Dendritic cell treated with granulocyte-macrophage colony-stimulating factor and Interleukin-4, amounts not matched to agents 40 ng/mL and 50 ng/mL, for 4 days (primary cell): ENCODE measurements around the gene SEPTIN5.

Experiments used
- H3K27ac Mint-ChIP-seq: one replicate; pipeline ENCODE4 v1.8.0; 2022; ENCODE audit warnings: mild to moderate bottlenecking, mixed read lengths
- H3K27me3 Mint-ChIP-seq: one replicate; pipeline ENCODE4 v1.8.0; 2022; ENCODE audit warnings: mild to moderate bottlenecking, mixed read lengths
- H3K36me3 Mint-ChIP-seq: one replicate; pipeline ENCODE4 v1.8.0; 2022; ENCODE audit warnings: low read depth, mixed read lengths
- H3K4me1 Mint-ChIP-seq: one replicate; pipeline ENCODE4 v1.8.0; 2022; ENCODE audit warnings: low read depth, mixed read lengths
- H3K4me3 Mint-ChIP-seq: one replicate; pipeline ENCODE4 v1.8.0; 2022; ENCODE audit warnings: mild to moderate bottlenecking, moderate library complexity, mixed read lengths
- H3K9me3 Mint-ChIP-seq: one replicate; pipeline ENCODE4 v1.8.0; 2022; ENCODE audit warnings: mixed read lengths
- intact Hi-C: fragments of 100-400 bp; cut with micrococcal nuclease; formaldehyde crosslinking; loops from one replicate; pipeline ENCODE4 v1.15.0; 2022

The SEPTIN5 gene

GRCh38 chr22:19744350-19745006, 30.2 kb downstream of the SEPTIN5 start:
- H3K36me3 Mint-ChIP-seq: no peaks in the 10 kb centered on the region
- intact Hi-C loops: no loop called here
- no peak overlapping the region for H3K4me3 Mint-ChIP-seq
- H3K27ac Mint-ChIP-seq: no peak overlapping the region
- peaks cover 5% of the 10 kb centered on the region for H3K27me3 Mint-ChIP-seq
- no peaks in the 10 kb centered on the region for H3K9me3 Mint-ChIP-seq
- no peaks in the 10 kb centered on the region for H3K4me1 Mint-ChIP-seq

- H3K36me3 Mint-ChIP-seq: no peaks in the 10 kb centered on the region
- no peaks in the 10 kb centered on the region for H3K9me3 Mint-ChIP-seq
- intact Hi-C loops: no loop called here
- H3K4me1 Mint-ChIP-seq: no peaks in the 10 kb centered on the region
- no peak overlapping the region for H3K27ac Mint-ChIP-seq
- no peak overlapping the region for H3K4me3 Mint-ChIP-seq
- peaks cover 6% of the 10 kb centered on the region for H3K27me3 Mint-ChIP-seq
Observed at GRCh38 chr22:19745155-19746101, 31.1 kb downstream of the SEPTIN5 start.

GRCh38 chr22:19746726-19747125, 32.4 kb downstream of the SEPTIN5 start:
- no peaks in the 10 kb centered on the region for H3K36me3 Mint-ChIP-seq
- H3K4me3 Mint-ChIP-seq: no peak overlapping the region
- H3K27me3 Mint-ChIP-seq: peaks cover 15% of the 10 kb centered on the region
- H3K9me3 Mint-ChIP-seq: no peaks in the 10 kb centered on the region
- intact Hi-C loops: no loop called here
- H3K4me1 Mint-ChIP-seq: no peaks in the 10 kb centered on the region
- no peak overlapping the region for H3K27ac Mint-ChIP-seq

- Mint-ChIP-seq H3K4me1 (no peaks in the 10 kb centered on the region), H3K27ac (no peak overlapping the region), H3K9me3 (no peaks in the 10 kb centered on the region), H3K36me3 (no peaks in the 10 kb centered on the region), H3K27me3 (peaks cover 22% of the 10 kb centered on the region), H3K4me3 (no peak overlapping the region)
- intact Hi-C loops: no loop called here
Observed at GRCh38 chr22:19747551-19747950, 33.2 kb downstream of the SEPTIN5 start.

- Mint-ChIP-seq H3K9me3 (no peaks in the 10 kb centered on the region), H3K36me3 (no peaks in the 10 kb centered on the region), H3K4me1 (no peaks in the 10 kb centered on the region), H3K27me3 (peaks cover 28% of the 10 kb centered on the region), H3K4me3 (no peak overlapping the region), H3K27ac (no peak overlapping the region)
- intact Hi-C loops: no loop called here
Observed at GRCh38 chr22:19748139-19748538, 33.8 kb downstream of the SEPTIN5 start.

- intact Hi-C loops: no loop called here
- H3K27ac Mint-ChIP-seq: no peak overlapping the region
- peaks cover 38% of the 10 kb centered on the region for H3K27me3 Mint-ChIP-seq
- H3K9me3 Mint-ChIP-seq: no peaks in the 10 kb centered on the region
- no peaks in the 10 kb centered on the region for H3K36me3 Mint-ChIP-seq
- H3K4me3 Mint-ChIP-seq: no peak overlapping the region
- H3K4me1 Mint-ChIP-seq: no peaks in the 10 kb centered on the region
Observed at GRCh38 chr22:19748991-19749664, 34.8 kb downstream of the SEPTIN5 start.

GRCh38 chr22:19749876-19750275, 35.6 kb downstream of the SEPTIN5 start:
- H3K36me3 Mint-ChIP-seq: no peaks in the 10 kb centered on the region
- intact Hi-C loops: no loop called here
- no peaks in the 10 kb centered on the region for H3K4me1 Mint-ChIP-seq
- no peak overlapping the region for H3K4me3 Mint-ChIP-seq
- no peak overlapping the region for H3K27ac Mint-ChIP-seq
- H3K27me3 Mint-ChIP-seq: peaks cover 46% of the 10 kb centered on the region
- no peaks in the 10 kb centered on the region for H3K9me3 Mint-ChIP-seq

GRCh38 chr22:19750507-19751490, 36.5 kb downstream of the SEPTIN5 start:
- H3K9me3 Mint-ChIP-seq: no peaks in the 10 kb centered on the region
- peaks cover 54% of the 10 kb centered on the region for H3K27me3 Mint-ChIP-seq
- peaks cover 3% of the 10 kb centered on the region for H3K4me1 Mint-ChIP-seq
- no peak overlapping the region for H3K27ac Mint-ChIP-seq
- no peak overlapping the region for H3K4me3 Mint-ChIP-seq
- no peaks in the 10 kb centered on the region for H3K36me3 Mint-ChIP-seq
- intact Hi-C loops: no loop called here

- no peaks in the 10 kb centered on the region for H3K9me3 Mint-ChIP-seq
- no peak overlapping the region for H3K4me3 Mint-ChIP-seq
- peaks cover 11% of the 10 kb centered on the region for H3K4me1 Mint-ChIP-seq
- no peaks in the 10 kb centered on the region for H3K36me3 Mint-ChIP-seq
- peaks cover 63% of the 10 kb centered on the region for H3K27me3 Mint-ChIP-seq
- H3K27ac Mint-ChIP-seq: no peak overlapping the region
- intact Hi-C loops: no loop called here
Observed at GRCh38 chr22:19751497-19752245, 37.4 kb downstream of the SEPTIN5 start.

GRCh38 chr22:19753090-19753842, 39.0 kb downstream of the SEPTIN5 start:
- no peak overlapping the region for H3K27ac Mint-ChIP-seq
- H3K27me3 Mint-ChIP-seq: peaks cover 79% of the 10 kb centered on the region
- peaks cover 25% of the 10 kb centered on the region for H3K4me1 Mint-ChIP-seq
- intact Hi-C loops: no loop called here
- H3K36me3 Mint-ChIP-seq: no peaks in the 10 kb centered on the region
- no peak overlapping the region for H3K4me3 Mint-ChIP-seq
- H3K9me3 Mint-ChIP-seq: no peaks in the 10 kb centered on the region

GRCh38 chr22:19753996-19754700, 39.8 kb downstream of the SEPTIN5 start:
- Mint-ChIP-seq H3K9me3 (no peaks in the 10 kb centered on the region), H3K4me3 (no peak overlapping the region), H3K27ac (no peak overlapping the region), H3K27me3 (peaks cover 84% of the 10 kb centered on the region), H3K36me3 (no peaks in the 10 kb centered on the region), H3K4me1 (peaks cover 25% of the 10 kb centered on the region)
- intact Hi-C loops: no loop called here

GRCh38 chr22:19754701-19755144, 40.4 kb downstream of the SEPTIN5 start:
- peaks cover 85% of the 10 kb centered on the region for H3K27me3 Mint-ChIP-seq
- peaks cover 29% of the 10 kb centered on the region for H3K4me1 Mint-ChIP-seq
- intact Hi-C loops: no loop called here
- no peak overlapping the region for H3K27ac Mint-ChIP-seq
- H3K36me3 Mint-ChIP-seq: no peaks in the 10 kb centered on the region
- H3K9me3 Mint-ChIP-seq: no peaks in the 10 kb centered on the region
- no peak overlapping the region for H3K4me3 Mint-ChIP-seq
